Measurements from ENCODE around the gene NAPEPLD. TPM values are rescaled to one million over a fixed set of nuclear protein-coding genes. Genes with fewer than 3 reads are reported as not detected.
"Not testable (repeated sequence)": the region's sequence is repeated elsewhere in the genome, so short reads cannot be mapped to it uniquely, and the experiment has no call there.

NAPEPLD gene
- total RNA-seq, result 8.4 TPM
- long read RNA-seq, partial matches to known transcripts, result 2 of 9 reads
- long read RNA-seq, other reads (novel, unspliced or antisense), result 4 of 9 reads

DNA sequence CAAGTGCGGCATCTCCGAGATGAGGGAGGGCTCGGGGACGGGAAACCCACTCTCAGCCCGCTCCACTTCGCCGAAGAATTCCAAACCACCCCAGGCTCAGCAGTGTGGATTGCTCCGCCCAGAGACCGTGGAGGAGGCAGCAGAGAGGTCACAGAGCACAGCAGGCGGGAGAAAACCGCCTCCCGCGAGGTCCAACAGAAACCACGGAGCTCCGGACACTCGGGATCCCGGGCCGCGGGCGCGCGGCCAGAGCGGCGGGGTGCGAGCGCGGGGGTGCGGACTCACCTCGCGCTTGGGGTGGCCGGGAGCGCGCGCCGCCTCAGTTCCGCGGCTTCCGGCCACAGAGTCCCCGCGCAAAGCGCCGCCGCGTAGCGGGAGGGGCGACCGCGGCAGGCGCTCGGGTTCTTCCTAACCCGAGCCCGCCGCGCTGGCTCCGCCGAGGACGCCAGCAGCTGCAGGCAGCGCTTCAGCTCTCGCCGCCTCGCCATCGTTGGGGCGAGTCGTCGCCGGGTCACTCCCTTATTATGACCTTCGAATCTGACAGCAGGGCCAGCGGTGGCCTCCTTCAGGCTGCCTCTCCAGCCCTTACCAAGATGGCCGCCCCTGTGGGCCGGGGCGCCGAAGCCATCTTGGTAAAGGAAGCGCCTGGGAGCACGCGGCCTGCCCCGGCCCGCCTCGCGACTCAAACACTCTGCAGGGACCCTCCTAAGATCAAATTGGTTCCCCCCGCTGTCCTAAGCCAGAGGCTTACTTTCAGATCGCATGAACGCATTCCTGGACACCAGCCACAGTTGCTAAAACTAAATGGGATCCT, at the start of gene NAPEPLD:
Gene NAPEPLD, minus strand, starts transcription at position 106 of the 814 bp plus-strand sequence. CDS start 20,323 bp downstream, outside the sequence.
- intact Hi-C loops (cut with DNase I), result loop anchor here (2.0 kb wide), 2 partner anchors 74 to 148 kb away; partner anchors contain the start of genes ARMC10, FBXL13 and PMPCB
- peak; percentile 90 for DNase-seq (ENCODE audit: low spot score)

DNA sequence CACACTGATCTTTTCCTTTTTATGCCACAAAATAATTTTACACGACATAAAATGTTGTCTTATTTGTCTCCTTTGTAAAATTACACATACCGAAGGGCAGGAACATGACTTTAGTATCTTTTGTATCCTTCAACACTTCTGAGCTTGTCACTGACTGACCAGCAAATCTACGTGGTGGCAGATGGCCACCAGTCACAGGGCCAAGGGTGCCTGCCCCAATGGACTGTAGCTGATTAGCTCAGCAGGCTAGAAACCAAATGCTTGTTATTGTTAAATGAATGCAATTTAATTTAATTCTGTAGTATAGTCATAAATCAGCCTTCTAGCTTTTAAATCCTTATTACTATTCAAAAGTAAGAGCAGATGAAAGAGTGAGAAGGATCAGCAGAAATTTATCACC, 49.2 kb upstream of the NAPEPLD start:
- DNase-seq (ENCODE audit: low spot score); intact Hi-C loops (cut with DNase I): not testable (repeated sequence)

DNA sequence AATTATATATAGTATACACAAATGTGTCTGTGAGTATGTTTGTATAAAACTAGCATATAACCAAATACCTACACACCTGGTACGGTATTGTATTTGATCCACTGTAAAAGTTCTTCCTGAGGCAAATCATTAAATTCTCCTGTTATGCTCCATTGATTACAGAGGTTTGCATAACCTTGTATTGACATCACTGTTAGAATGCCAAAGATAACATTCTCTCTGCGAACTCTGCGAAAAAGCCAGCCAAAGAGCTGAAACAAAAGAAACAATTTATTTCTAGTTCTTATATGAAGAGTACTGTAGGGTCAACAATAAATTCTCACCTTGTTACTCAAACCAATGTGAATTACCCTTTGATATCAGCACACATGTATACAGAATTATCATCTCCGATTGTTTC, 46.5 kb upstream of the NAPEPLD start:
- DNase-seq (ENCODE audit: low spot score); intact Hi-C loops (cut with DNase I): not testable (repeated sequence)

DNA sequence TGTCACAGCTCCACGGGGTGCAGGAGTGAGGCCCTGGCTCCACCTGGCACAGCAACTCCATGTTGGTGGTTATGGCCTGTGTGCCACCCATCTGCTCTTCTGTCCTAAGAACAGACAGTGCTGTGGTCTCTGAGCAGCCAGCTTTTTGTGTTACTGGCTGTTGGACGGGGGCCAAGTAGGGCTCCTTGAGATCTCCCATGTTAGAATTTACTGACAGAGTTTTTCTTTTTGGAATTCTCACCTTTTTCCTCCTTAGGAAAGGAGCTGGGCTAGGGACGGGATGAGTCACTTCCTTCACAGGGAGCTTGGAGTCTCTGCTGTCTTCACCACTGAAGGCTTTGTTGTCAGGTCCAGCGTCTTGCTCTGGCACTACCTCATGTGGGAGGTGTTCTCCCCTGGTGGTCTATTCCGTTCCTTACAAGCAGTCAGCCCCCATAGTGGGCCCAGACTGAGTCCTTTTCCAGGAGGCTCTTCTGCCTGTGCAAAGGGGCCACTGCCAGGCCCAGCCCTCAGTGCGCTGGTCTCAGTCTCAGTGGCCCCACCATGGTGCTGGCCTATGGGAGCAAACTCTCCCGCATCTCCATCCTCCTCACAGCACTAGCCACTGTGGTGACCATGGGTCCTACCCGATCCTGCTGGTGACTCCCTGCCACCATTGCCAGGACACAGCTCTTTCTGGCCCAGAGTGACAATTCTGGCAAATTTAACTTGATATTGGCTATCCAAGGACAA, 23.7 kb upstream of the NAPEPLD start:
- intact Hi-C loops (cut with DNase I); DNase-seq (ENCODE audit: low spot score): not testable (repeated sequence)

DNA sequence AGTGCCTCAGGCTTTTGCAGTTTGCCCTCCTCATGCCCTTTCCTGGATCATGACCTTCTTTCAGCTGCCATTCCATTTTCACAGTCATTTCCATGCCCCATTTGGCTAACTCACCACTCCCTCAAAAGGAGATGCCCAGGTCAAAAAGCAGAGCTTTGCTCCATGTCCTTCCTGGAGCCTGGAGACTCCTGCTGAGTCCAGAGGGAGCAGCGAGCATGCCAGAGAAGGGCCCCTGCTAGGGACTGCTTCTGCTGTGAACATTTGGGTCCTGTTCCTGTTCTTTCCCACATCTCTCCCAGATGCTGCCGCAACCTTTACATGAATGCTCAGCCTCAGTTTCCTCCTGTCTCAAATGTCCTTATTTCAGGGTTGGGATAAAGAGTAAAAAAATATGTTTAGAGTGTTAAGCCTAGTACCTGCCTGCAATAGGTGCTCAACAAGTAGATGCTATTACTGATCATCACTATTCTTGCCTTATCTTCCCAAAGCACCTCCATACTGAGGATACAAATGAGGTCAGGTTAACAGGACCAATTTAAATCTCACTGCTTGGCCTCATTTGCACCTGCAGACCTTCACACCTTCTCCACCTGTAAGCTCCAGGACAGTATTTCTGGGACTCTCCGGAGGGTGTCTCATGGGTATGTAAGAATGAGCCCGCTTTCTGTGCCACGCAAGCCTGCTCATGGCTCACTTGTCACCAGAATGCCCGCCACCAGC, 23.0 kb upstream of the NAPEPLD start:
- intact Hi-C loops (cut with DNase I); DNase-seq (ENCODE audit: low spot score): not testable (repeated sequence)

DNA sequence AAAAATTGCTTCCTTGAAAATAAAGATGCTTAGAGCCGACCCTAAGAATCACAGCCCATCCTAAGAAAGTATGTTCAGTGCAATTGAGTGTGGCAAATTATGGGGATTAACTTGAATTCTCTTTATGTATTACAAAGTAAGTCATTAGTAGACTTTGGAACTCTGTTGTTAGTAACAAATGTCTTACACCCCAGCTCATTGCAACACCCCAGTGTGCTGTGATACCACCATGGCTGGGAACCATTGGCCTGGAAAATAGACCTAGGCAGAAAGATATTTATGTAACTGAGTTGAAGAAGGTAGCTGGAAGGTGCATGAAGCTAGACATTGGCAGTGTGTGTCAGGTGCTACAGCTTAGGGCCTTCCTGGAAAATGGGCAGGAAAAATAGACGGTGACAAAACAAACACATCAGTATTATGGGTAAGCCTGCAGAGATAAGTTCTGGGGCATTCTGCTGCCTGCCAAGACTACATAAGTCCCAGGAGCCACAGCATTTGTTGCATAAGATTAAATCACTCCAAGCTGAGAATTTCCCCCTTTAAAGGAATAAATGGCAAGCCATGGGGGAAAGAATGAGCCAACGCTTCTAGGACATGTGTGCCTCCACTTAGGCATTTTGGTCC, 18.1 kb upstream of the NAPEPLD start:
- DNase-seq (ENCODE audit: low spot score); intact Hi-C loops (cut with DNase I): not testable (repeated sequence)

DNA sequence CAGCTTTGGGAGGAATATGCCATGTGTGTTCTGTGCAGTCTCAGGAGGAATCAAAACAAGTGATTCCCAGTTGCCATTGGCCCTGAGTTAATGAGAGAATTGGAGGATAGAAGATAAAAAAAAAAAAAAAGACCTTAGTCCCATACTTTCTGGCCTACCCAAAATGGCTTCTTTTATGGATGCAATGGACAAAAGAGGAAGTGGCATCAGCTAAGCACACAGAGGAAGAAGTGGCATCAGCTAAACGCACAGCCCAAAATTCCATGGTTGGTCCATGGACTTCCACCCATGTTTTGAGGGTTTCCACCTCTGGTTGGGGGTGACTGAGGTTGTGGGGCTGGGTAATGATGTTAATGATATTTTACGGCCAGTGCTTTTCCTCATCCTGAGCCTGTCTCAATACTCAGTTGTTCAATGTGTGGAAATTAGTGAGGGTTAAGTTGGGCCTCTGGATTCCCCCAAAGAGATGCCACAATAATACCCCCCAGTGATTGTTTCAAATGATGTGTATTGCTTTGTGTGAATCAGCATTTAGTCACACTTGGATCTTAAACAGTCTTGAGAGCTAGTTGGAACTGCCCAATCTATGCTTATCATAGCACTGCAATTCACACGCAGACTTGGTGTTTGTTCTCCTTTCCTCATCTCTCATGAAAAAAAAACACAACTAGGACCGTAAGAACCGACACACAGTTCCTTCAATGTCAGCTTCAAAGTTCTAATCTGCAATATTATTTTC, 14.4 kb upstream of the NAPEPLD start:
- DNase-seq (ENCODE audit: low spot score); intact Hi-C loops (cut with DNase I): not testable (repeated sequence)

DNA sequence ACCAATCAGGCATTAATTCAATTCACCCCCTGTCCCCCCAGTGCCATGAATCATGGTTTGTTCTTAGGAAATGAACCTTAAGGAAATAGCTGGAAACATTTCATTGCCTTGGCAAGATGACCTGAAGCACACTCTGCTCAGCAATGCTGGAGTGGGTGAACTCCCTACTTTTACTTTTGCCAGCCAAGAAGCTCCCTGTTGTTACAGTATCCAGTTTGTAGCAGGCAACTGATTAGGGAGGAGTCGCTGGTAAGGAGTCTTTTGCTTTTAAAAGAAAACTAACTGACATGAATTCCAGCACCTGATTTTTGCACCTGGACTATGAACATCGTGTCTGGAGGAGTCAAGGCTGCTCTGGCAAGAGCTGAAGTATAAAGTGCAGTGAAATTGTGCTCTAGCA, 13.7 kb upstream of the NAPEPLD start:
- intact Hi-C loops (cut with DNase I); DNase-seq (ENCODE audit: low spot score): not testable (repeated sequence)

DNA sequence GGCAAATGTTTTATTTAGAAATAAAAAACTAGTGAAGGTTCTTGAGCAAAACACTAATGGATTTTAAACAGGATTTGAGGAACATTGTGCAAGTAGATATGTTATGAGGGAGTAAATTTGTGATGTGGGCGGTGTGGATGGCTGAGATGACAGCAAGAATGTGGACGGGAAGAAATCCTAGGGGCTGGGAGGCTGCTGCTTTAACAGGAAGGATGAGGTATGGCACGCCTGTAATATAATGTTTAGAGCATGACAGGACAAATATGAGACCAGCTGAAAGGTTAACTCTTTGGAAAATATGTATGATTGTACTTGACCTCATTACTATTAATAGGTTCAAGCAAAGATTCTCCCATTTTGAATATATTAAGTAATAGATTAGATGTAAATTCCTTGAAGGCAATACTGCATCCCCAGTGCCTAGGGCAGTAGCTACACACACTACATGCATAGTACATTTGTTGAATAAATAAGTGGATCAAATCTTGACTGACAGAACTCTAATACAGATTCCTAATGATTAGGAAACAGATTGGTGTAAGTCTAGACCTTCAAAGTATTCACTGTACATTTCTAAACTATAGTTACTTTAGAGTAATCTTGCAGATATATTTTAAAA, 13.2 kb upstream of the NAPEPLD start:
- intact Hi-C loops (cut with DNase I); DNase-seq (ENCODE audit: low spot score): not testable (repeated sequence)

DNA sequence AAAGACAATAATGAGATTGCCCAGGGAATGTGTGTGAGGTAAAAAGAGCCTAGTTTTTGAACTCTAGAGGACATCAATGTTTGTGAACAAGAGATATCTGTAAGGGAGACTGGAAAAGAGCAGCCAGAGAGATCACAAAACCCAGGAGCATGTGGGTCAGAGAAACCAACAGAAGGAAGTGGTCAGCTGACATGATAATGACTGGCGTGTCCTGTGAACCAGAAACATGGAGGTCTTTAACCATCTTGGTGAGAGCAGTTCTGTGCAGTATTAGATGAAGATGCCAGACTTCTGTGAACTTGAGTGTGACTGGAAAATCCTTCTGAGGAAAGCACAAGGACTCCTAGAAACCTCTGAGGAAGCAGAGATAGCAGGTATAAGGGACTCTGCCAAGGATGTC, 10.2 kb upstream of the NAPEPLD start:
- DNase-seq (ENCODE audit: low spot score); intact Hi-C loops (cut with DNase I): not testable (repeated sequence)

DNA sequence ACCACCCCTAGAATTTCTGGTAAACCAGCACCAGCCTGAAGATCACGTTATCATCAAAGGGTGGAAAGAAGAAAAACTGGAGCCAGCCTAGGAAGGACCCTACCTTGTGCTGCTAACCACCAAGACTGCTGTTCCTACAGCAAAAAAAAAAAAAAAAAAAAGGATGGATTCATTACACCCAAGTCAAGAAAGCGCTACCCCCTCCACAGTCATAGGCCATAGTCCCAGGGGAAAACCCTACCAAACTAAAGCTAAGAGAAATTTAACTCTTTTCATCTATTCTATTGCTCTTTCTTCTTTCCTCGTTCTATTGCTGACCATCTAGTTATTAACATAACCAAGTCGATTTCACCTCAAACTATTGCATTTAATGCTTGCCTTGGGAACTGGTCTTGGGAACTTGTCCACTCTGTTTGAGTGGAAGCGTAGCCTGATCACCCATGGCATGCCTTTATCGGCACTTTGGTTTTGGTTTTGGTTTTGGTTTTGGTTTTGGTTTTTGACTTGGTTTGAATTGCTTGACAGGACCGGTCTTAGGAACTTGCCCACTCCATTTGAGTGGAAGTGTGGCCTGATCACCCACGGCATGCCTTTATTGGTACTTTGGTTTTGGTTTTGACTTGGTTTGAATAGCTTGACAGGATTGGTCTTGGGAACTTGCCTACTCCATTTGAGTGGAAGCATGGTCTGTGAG, 6.6 kb upstream of the NAPEPLD start:
- intact Hi-C loops (cut with DNase I); DNase-seq (ENCODE audit: low spot score): not testable (repeated sequence)

DNA sequence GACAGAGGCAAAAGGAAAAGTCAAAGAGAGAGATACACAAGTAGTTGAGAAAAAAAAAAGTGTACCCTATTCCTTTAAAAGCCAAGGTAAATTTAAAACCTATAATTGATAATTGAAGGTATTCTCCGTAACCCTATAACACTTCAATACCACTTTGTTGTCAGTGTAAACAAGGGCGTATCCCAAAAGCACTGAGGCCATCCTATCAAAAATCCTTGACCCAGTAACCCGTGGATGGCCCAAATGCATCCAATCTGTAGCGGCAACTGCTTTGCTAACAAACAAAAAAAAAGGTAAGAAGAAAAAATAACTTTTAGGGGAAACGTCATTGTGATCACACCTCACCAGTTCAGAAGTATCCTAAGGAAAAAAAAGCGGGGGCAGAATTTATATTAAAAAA, 5.1 kb upstream of the NAPEPLD start:
- no peak for DNase-seq (ENCODE audit: low spot score)
- intact Hi-C loops (cut with DNase I), result no loop called here

DNA sequence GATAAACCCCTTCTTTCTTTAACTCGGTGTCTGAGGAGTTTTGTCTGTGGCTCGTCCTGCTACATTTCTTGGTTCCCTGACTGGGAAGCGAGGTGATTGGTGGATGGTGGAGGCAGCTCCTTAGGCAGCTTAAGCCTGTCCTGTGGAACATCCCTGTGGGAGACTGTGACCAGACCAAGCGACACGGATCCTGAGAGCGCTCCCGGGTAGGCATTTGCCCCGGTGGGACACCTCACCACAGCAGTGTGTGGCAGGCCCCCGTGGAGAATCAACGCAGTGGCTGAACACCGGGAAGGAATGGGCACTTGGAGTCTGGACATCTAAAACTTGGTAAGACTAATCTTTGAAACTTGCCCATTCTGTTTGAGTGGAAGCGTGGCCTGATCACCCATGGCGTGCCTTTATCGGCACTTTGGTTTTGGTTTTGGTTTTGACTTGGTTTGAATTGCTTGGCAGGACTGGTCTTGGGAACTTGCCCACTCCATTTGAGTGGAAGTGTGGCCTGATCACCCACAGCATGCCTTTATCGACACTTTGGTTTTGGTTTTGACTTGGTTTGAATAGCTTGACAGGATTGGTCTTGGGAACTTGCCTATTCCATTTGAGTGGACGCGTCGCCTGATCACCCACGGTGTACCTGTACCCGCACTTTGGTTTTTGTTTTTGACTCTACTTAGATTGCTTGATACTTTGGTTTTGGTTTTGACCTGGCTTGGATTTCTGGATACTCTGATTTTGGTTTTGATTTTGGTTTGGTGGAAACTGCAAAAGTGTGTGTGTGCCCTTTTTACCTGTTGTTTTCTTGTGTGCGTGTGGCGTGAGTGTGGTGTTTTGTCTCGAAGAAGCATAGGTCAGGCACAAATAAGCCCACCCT, 4.1 kb upstream of the NAPEPLD start:
- DNase-seq (ENCODE audit: low spot score); intact Hi-C loops (cut with DNase I): not testable (repeated sequence)

DNA sequence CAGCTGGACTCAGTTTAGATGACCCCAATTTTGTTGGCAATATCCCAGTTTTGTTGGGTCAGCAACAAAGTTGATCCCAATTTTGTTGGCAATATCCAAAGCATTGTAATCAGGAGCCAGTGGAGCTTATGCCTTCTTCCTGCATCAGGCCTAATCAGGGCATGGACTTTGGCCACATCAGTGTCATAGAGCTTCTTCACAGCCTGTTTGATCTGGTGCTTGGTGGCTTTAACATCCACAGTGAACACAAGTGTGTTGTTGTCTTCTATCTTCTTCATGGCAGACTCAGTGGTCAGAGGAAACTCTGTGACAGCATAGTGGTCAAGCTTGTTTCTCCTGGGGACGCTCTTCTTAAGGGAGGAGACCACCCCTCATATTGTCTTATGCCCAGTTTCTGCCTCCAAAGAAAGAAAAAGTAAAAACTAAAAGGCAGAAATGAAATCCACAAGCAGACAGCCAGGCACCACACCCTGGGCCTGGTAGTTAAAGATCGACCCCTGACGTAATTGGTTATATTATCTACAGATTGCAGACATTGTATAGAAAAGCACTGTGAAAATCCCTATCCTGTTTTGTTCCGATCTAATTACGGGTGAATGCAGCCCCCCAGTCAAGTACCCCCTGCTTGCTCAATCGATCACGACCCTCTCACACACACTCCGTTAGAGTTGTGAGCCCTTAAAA, 3.2 kb upstream of the NAPEPLD start:
- intact Hi-C loops (cut with DNase I); DNase-seq (ENCODE audit: low spot score): not testable (repeated sequence)

DNA sequence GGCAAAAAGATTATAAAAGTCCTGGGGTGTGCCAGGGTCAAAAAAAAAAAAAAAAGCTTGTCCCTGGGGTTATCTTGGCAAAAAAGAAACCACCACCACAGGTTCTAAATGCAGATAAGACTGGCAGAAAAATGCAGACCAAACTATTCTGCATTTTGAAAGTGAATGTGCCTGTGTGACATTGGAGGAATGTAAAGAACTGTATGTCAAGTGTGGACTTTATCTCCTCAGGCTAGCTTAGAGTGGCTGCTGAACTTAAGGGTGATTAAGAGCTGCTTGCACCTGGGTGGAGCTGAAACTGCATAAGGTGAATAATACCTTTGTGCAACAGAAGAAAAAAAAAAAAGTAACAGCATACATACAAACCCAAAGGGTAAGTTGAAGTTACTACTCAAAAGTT, 1.3 kb upstream of the NAPEPLD start:
- intact Hi-C loops (cut with DNase I), result no loop called here
- DNase-seq (ENCODE audit: low spot score), result no peak

DNA sequence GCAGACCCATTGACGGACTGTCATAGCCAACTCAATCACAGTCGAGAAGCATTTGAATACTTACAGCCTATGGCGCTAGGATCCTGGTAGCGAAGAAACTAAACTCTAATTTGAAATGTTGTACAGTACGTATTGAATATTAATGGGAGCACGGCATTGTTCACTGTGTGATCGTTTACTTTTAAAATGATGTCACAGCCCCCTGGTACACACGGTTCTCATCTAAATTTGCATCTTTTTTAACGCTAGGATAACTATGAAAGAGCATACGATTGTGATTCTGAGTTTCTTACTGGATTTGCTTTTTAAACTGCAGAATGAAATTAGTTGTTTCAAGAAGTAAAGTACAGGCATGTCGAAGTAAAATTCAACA, 895 bp upstream of the NAPEPLD start:
- intact Hi-C loops (cut with DNase I), result loop anchor here (2.0 kb wide), 2 partner anchors 75 to 147 kb away; partner anchors contain the start of genes ARMC10, FBXL13 and PMPCB
- DNase-seq (ENCODE audit: low spot score), result no peak
